ENCODE data around the gene OGFR. TPM values are rescaled to one million over a fixed set of nuclear protein-coding genes. Genes with fewer than 3 reads are reported as not detected.

Gene OGFR
- polyA plus RNA-seq, 1 donor (not counting 4 experiments of a cell fraction or from before 2014, with no cell fraction given): 39.8 TPM

DNA sequence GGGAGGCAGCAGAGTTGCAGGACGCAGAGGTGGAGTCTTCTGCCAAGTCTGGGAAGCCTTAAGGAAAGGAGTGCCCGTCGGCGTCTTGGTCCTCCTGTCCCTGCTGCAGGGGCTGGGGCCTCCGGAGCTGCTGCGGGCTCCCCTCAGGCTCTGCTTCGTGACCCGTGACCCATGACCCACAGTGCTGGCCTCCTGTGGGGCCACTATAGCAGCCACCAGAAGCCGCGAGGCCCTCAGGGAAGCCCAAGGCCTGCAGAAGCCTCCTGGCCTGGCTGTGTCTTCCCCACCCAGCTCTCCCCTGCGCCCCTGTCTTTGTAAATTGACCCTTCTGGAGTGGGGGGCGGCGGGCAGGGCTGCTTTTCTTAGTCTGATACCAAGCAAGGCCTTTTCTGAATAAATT lies 9.0 kb downstream of the OGFR start:
- dilution Hi-C loops (cut with MboI; ENCODE audit: extremely low pct_ligation_motif_present, low sequenced_read_pairs): no loop called here
- H3K9me1 ChIP-seq (ENCODE audit: control insufficient read depth, extremely low read depth, insufficient read depth, low read length): no peaks in the 10 kb centered on the region
- no peak overlapping the region for H3K4me2 ChIP-seq (ENCODE audit: control insufficient read depth, extremely low read depth, insufficient read depth, low read depth, low read length)
- peaks cover 4% of the 10 kb centered on the region for H3K79me2 ChIP-seq (ENCODE audit: control insufficient read depth, insufficient read depth, low read length)
- DNase-seq (ENCODE audit: low read depth, low spot score) (no peak), FAIRE-seq (no peak)
- H3K4me1 ChIP-seq (ENCODE audit: control insufficient read depth, extremely low read depth, insufficient read depth, low read length): peaks cover 18% of the 10 kb centered on the region
- no peak overlapping the region for H3K4me3 ChIP-seq (ENCODE audit: control insufficient read depth in 2 of 3, extremely low read depth in 1 of 3, insufficient read depth in 2 of 3, low read depth in 1 of 3, low read length in 3 of 3)
- TF ChIP-seq, protein P1, sequence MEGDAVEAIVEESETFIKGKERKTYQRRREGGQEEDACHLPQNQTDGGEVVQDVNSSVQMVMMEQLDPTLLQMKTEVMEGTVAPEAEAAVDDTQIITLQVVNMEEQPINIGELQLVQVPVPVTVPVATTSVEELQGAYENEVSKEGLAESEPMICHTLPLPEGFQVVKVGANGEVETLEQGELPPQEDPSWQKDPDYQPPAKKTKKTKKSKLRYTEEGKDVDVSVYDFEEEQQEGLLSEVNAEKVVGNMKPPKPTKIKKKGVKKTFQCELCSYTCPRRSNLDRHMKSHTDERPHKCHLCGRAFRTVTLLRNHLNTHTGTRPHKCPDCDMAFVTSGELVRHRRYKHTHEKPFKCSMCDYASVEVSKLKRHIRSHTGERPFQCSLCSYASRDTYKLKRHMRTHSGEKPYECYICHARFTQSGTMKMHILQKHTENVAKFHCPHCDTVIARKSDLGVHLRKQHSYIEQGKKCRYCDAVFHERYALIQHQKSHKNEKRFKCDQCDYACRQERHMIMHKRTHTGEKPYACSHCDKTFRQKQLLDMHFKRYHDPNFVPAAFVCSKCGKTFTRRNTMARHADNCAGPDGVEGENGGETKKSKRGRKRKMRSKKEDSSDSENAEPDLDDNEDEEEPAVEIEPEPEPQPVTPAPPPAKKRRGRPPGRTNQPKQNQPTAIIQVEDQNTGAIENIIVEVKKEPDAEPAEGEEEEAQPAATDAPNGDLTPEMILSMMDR (optimal IDR thresholded peaks at IDR 0.05 in 1 of 3, IDR thresholded peaks at IDR 0.05 in 1 of 3, conservative IDR thresholded peaks at IDR 0.05 in 1 of 3; ENCODE audit: extremely low read depth in 1 of 3, insufficient read depth in 2 of 3, low read length in 3 of 3): no peak
- TF ChIP-seq EZH2 (IDR thresholded peaks at IDR 0.05; ENCODE audit: low read length): no peak
- peaks cover 7% of the 10 kb centered on the region for H4K20me1 ChIP-seq (ENCODE audit: control insufficient read depth, extremely low read depth, insufficient read depth, low read length)
- no peaks in the 10 kb centered on the region for H3K9me3 ChIP-seq (ENCODE audit: control insufficient read depth, low read depth, low read length)
- H3K27me3 ChIP-seq (ENCODE audit: control insufficient read depth, extremely low read depth, insufficient read depth, low read length): peaks cover 29% of the 10 kb centered on the region
- H3K9ac ChIP-seq (ENCODE audit: control insufficient read depth, extremely low read depth, insufficient read depth, low read length): no peak overlapping the region
- H3K27ac ChIP-seq (ENCODE audit: control insufficient read depth, insufficient read depth, low read length): no peak overlapping the region
- no peak overlapping the region for H2AFZ ChIP-seq (ENCODE audit: control insufficient read depth, low read length)
- peaks cover 7 to 27% of the 10 kb centered on the region in 2 experiments for H3K36me3 ChIP-seq (ENCODE audit: control insufficient read depth in 2 of 2, extremely low read depth in 1 of 2, insufficient read depth in 2 of 2, low read length in 2 of 2)

DNA sequence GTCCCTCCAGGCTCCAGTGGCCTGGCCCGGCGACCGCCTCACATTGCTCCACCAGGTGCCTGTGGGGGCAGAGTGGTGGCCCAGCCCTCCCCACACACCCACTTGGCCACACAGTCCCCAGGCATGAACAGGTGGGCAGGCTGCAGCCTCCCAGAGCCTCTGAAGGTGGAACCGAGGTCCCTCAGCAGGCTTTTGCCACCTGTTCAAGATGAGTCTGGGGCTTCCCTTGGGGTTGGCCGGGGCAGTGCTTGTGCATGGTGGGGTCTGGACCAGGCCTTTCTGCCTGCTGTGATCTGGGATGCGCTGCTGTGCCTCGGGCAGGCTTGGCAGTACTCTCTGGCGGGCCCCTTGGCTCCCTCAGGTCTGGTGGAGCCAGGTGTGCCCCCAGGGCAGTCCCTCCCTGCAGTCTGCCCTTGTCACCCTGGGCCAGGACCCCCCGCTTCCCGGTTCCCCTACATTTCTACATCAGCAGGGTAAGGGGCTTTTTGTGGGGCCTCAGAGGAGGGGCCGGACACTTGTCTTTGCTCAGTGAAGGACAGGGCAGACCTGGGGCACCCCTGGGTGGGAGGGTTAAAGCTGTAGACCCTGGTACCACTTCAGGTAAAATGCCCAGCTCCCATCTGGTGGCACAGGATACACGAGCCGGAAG lies 9.5 kb downstream of the OGFR start:
- Histone ChIP-seq H3K27ac (ENCODE audit: control insufficient read depth, insufficient read depth, low read length) (no peak overlapping the region), H3K4me2 (ENCODE audit: control insufficient read depth, extremely low read depth, insufficient read depth, low read depth, low read length) (no peak overlapping the region), H4K20me1 (ENCODE audit: control insufficient read depth, extremely low read depth, insufficient read depth, low read length) (peaks cover 6% of the 10 kb centered on the region), H3K4me1 (ENCODE audit: control insufficient read depth, extremely low read depth, insufficient read depth, low read length) (peaks cover 21% of the 10 kb centered on the region), H3K4me3 (ENCODE audit: control insufficient read depth in 2 of 3, extremely low read depth in 1 of 3, insufficient read depth in 2 of 3, low read depth in 1 of 3, low read length in 3 of 3) (no peak overlapping the region), H3K79me2 (ENCODE audit: control insufficient read depth, insufficient read depth, low read length) (peaks cover 4% of the 10 kb centered on the region), H3K27me3 (ENCODE audit: control insufficient read depth, extremely low read depth, insufficient read depth, low read length) (peaks cover 34% of the 10 kb centered on the region), H3K9ac (ENCODE audit: control insufficient read depth, extremely low read depth, insufficient read depth, low read length) (no peak overlapping the region), H2AFZ (ENCODE audit: control insufficient read depth, low read length) (no peak overlapping the region), H3K9me1 (ENCODE audit: control insufficient read depth, extremely low read depth, insufficient read depth, low read length) (no peaks in the 10 kb centered on the region), H3K9me3 (ENCODE audit: control insufficient read depth, low read depth, low read length) (no peaks in the 10 kb centered on the region), H3K36me3 (ENCODE audit: control insufficient read depth in 2 of 2, extremely low read depth in 1 of 2, insufficient read depth in 2 of 2, low read length in 2 of 2) (peaks cover 4 to 24% of the 10 kb centered on the region in 2 experiments)
- DNase-seq (ENCODE audit: low read depth, low spot score) (no peak), FAIRE-seq (no peak)
- no peak for TF ChIP-seq EZH2 (IDR thresholded peaks at IDR 0.05; ENCODE audit: low read length)
- TF ChIP-seq, protein P1 (optimal IDR thresholded peaks at IDR 0.05 in 1 of 3, IDR thresholded peaks at IDR 0.05 in 1 of 3, conservative IDR thresholded peaks at IDR 0.05 in 1 of 3; ENCODE audit: extremely low read depth in 1 of 3, insufficient read depth in 2 of 3, low read length in 3 of 3): no peak
- dilution Hi-C loops (cut with MboI; ENCODE audit: extremely low pct_ligation_motif_present, low sequenced_read_pairs): no loop called here

Data from keratinocyte (primary cell).